ENCODE measurements around the gene GPR3.

GPR3 gene, protein sequence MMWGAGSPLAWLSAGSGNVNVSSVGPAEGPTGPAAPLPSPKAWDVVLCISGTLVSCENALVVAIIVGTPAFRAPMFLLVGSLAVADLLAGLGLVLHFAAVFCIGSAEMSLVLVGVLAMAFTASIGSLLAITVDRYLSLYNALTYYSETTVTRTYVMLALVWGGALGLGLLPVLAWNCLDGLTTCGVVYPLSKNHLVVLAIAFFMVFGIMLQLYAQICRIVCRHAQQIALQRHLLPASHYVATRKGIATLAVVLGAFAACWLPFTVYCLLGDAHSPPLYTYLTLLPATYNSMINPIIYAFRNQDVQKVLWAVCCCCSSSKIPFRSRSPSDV

GRCh38 chr1:27392096-27392777, at the start of gene GPR3:
Gene GPR3 (plus strand): TSS chr1:27392622. CDS start chr1:27393799, 1,177 bp downstream.
- DNase-seq (ENCODE audit: low read depth in 2 of 2): peak; percentile 90 to 93
- TF ChIP-seq CTCF (IDR thresholded peaks at IDR 0.05; ENCODE audit: low read depth, low read length): peak; percentile 48
- peak within 1 kb of the TSS; percentile 67 to 70 for H3K4me3 ChIP-seq (replicated peaks in 1 of 2; ENCODE audit: low read depth in 2 of 2, low read length in 2 of 2)

- no peak overlapping the region for H3K4me3 ChIP-seq (replicated peaks in 1 of 2; ENCODE audit: low read depth in 2 of 2, low read length in 2 of 2)
- no peak for TF ChIP-seq CTCF (IDR thresholded peaks at IDR 0.05; ENCODE audit: low read depth, low read length)
- DNase-seq (ENCODE audit: low read depth in 2 of 2): no peak
Observed at GRCh38 chr1:27342778-27343638, 49.4 kb upstream of the GPR3 start.

GRCh38 chr1:27343639-27344025, 48.8 kb upstream of the GPR3 start:
- TF ChIP-seq CTCF (IDR thresholded peaks at IDR 0.05; ENCODE audit: low read depth, low read length): no peak
- no peak for DNase-seq (ENCODE audit: low read depth in 2 of 2)
- H3K4me3 ChIP-seq (replicated peaks in 1 of 2; ENCODE audit: low read depth in 2 of 2, low read length in 2 of 2): no peak overlapping the region

DNA sequence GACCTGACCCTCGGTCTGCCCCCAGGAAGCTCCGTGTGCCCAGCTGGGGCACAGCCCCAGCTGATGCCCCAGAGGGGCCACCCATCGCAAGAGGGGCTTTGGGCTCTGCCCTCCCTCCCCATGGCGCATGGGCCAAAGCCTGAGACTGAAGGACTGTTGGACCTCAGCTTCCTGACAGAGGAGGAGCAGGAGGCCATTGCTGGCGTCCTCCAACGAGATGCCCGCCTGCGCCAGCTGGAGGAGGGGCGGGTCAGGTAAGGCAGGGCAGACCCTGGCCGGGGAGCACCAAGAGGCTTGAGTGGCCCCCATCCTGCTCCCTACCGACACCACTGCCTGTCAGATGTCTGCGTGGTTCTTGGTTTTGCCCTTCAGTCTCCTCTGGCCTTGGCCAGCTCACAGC, 47.1 kb upstream of the GPR3 start:
- no peak for DNase-seq (ENCODE audit: low read depth in 2 of 2)
- TF ChIP-seq CTCF (IDR thresholded peaks at IDR 0.05; ENCODE audit: low read depth, low read length): no peak
- no peak overlapping the region for H3K4me3 ChIP-seq (replicated peaks in 1 of 2; ENCODE audit: low read depth in 2 of 2, low read length in 2 of 2)

GRCh38 chr1:27346357-27346756, 46.1 kb upstream of the GPR3 start:
- no peak for TF ChIP-seq CTCF (IDR thresholded peaks at IDR 0.05; ENCODE audit: low read depth, low read length)
- no peak overlapping the region for H3K4me3 ChIP-seq (replicated peaks in 1 of 2; ENCODE audit: low read depth in 2 of 2, low read length in 2 of 2)
- no peak for DNase-seq (ENCODE audit: low read depth in 2 of 2)

- no peak for DNase-seq (ENCODE audit: low read depth in 2 of 2)
- no peak for TF ChIP-seq CTCF (IDR thresholded peaks at IDR 0.05; ENCODE audit: low read depth, low read length)
- no peak overlapping the region for H3K4me3 ChIP-seq (replicated peaks in 1 of 2; ENCODE audit: low read depth in 2 of 2, low read length in 2 of 2)
Observed at GRCh38 chr1:27346991-27347624, 45.3 kb upstream of the GPR3 start.
